Measurements from ENCODE around the gene MEIKIN. TPM values are rescaled to one million over a fixed set of nuclear protein-coding genes. Genes with fewer than 3 reads are reported as not detected.
A peak's percentile ranks its signal among the peaks of the same experiment; 100 is the strongest.

Gene MEIKIN
- total RNA-seq, 2 experiments from 2014 or later, result not detected

GRCh38 chr5:131968396-131968954 lies 23.0 kb upstream of the MEIKIN start:
- Mint-ChIP-seq H3K4me3 (no peak overlapping the region), H3K27me3 (no peaks in the 10 kb centered on the region), H3K27ac (no peak overlapping the region), H3K9me3 (ENCODE audit: low read depth) (no peaks in the 10 kb centered on the region), H3K4me1 (no peaks in the 10 kb centered on the region), H3K36me3 (ENCODE audit: low read depth) (peaks cover 14% of the 10 kb centered on the region)
- no peak for ATAC-seq
- ChIA-PET POLR2A (interaction anchor here (0.6 kb wide), 1 partner anchor 44 kb away, joined by 5 read pairs; no protein-coding TSS in a partner anchor), CTCF (interaction anchor here (0.6 to 1.0 kb wide), 2 partner anchors 96 to 170 kb away, joined by 4 read pairs; no protein-coding TSS in a partner anchor)
- intact Hi-C loops (cut with DNase I, micrococcal nuclease), result no loop called here
- no peak for DNase-seq

DNA sequence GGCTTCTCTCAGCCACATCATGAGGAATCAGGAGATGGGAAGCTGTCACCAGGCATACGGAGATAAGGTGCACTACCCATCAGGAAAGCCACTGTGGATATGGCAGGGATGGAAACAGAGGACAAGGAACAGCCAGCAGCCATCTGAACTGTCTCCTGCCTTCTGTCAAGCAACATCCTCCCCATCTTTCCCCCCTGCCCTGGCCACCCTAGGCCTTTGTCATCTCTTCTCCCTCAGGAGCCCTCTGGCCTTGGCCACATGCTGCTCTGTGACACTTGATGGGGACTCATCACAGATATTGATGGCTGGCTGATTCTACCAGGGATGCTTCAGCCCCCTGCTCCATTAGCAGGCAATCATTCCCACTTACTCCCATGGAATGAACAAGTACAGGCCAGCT lies 21.1 kb upstream of the MEIKIN start:
- ChIA-PET CTCF (no interaction called here), POLR2A (no interaction called here)
- no peak for DNase-seq
- no peaks in the 10 kb centered on the region for H3K27me3 Mint-ChIP-seq
- no peaks in the 10 kb centered on the region for H3K4me1 Mint-ChIP-seq
- peaks cover 14% of the 10 kb centered on the region for H3K36me3 Mint-ChIP-seq (ENCODE audit: low read depth)
- H3K4me3 Mint-ChIP-seq, result no peak overlapping the region
- H3K27ac Mint-ChIP-seq, result no peak overlapping the region
- intact Hi-C loops (cut with DNase I, micrococcal nuclease), result no loop called here
- no peak for ATAC-seq
- no peaks in the 10 kb centered on the region for H3K9me3 Mint-ChIP-seq (ENCODE audit: low read depth)

DNA sequence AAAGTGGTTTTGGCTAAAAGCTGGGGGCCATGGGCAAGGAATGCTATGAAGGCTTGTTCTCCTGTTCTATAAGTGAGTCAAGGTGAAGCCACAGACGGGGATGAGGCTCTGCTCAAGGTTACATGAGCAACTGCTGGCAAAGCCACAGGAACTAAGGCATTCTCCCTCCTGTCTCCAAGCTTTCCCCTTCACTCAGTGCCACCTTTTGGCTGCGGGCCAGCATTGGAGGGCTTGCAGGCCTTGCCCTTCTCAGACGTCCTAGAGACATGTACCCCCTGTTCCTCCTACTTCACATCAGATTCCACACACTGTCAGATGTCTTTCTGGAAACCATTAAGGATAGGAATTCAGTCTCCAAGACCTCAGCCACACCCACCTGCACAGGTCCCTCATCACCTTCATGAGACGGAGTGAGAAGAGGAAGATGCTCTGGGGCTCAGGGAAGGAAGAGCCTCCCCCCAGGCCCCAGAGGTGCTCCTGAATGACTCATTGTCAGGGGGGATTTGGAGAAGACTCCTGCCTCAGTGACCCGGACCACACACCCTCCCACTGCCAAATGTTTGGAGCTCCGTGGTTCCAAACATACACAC lies 20.5 kb upstream of the MEIKIN start:
- ChIA-PET POLR2A (no interaction called here), CTCF (no interaction called here)
- H3K4me3 Mint-ChIP-seq, result no peak overlapping the region
- DNase-seq (no peak), ATAC-seq (no peak)
- intact Hi-C loops (cut with DNase I, micrococcal nuclease), result no loop called here
- peaks cover 14% of the 10 kb centered on the region for H3K36me3 Mint-ChIP-seq (ENCODE audit: low read depth)
- no peak overlapping the region for H3K27ac Mint-ChIP-seq
- no peaks in the 10 kb centered on the region for H3K27me3 Mint-ChIP-seq
- H3K9me3 Mint-ChIP-seq (ENCODE audit: low read depth), result no peaks in the 10 kb centered on the region
- H3K4me1 Mint-ChIP-seq, result no peaks in the 10 kb centered on the region

- no peaks in the 10 kb centered on the region for H3K27me3 Mint-ChIP-seq
- no peaks in the 10 kb centered on the region for H3K9me3 Mint-ChIP-seq (ENCODE audit: low read depth)
- H3K4me3 Mint-ChIP-seq, result no peak overlapping the region
- H3K27ac Mint-ChIP-seq, result no peak overlapping the region
- peaks cover 3% of the 10 kb centered on the region for H3K4me1 Mint-ChIP-seq
- H3K36me3 Mint-ChIP-seq (ENCODE audit: low read depth), result peaks cover 10% of the 10 kb centered on the region
- ChIA-PET POLR2A (no interaction called here), CTCF (interaction anchor here (1.2 kb wide), 1 partner anchor 48 kb away, joined by 3 read pairs; no protein-coding TSS in a partner anchor)
- DNase-seq, result no peak
- intact Hi-C loops (cut with DNase I, micrococcal nuclease), result no loop called here
- peak; percentile 69 for ATAC-seq
Measured at GRCh38 chr5:131959906-131960305, 14.4 kb upstream of the MEIKIN start.

DNA sequence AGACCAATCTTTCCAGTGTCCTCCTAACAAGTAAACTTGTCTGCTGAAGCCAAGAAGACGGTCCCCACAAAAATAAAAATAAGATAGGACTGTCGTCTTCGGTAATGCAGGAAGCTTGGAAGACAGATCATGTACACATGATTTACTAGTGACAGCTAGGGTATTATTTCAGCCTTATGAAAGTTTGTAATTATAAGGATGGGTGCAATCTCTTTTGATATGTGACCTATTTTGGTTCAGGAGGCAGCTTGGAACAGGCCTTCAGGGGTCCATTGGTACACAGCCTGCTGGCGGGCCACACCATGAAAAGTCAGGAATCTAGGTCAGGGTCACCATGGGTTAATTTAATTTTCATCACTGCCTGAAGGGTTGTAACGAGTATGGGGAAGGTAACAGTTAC lies 13.7 kb upstream of the MEIKIN start:
- ChIA-PET POLR2A (no interaction called here), CTCF (no interaction called here)
- ATAC-seq (no peak), DNase-seq (no peak)
- H3K27ac Mint-ChIP-seq, result no peak overlapping the region
- no peaks in the 10 kb centered on the region for H3K9me3 Mint-ChIP-seq (ENCODE audit: low read depth)
- H3K36me3 Mint-ChIP-seq (ENCODE audit: low read depth), result peaks cover 17% of the 10 kb centered on the region
- no peak overlapping the region for H3K4me3 Mint-ChIP-seq
- intact Hi-C loops (cut with DNase I, micrococcal nuclease), result no loop called here
- H3K27me3 Mint-ChIP-seq, result no peaks in the 10 kb centered on the region
- peaks cover 4% of the 10 kb centered on the region for H3K4me1 Mint-ChIP-seq

DNA sequence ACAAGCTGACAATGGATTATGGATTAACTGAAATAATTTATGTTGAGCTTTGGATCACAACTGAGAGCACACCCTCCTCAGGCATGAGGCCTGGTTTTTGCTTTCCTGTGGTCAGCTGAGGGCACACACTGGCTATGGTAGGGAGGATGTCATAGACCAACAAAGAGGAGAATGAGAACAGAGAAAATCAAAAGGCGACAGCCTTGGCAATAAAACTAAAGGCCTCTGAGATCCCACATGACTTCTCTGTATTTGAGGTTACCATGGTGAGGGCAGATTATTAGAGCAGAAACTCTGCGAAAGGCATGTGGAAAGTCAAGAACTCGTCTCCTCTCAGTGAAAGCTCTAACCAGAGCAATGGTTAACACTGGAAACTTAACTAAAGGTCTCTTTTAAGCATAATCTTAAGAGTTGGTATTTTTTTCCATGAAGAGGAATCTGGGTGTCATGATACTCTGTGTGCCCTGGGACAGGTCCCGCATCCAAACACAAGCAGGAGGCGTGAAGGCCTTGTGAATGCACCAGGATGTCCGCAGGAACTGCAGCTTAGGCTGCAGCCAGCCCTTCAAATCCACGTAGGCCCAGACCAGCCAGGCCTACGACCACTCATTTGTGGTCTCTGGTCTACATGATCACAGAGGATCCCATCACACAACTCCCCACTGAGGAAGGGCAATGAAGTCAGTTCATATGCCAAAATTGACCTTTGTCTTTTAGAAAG lies 12.4 kb upstream of the MEIKIN start:
- no peaks in the 10 kb centered on the region for H3K9me3 Mint-ChIP-seq (ENCODE audit: low read depth)
- no peak for ATAC-seq
- ChIA-PET CTCF (no interaction called here), POLR2A (no interaction called here)
- peaks cover 6% of the 10 kb centered on the region for H3K4me1 Mint-ChIP-seq
- H3K4me3 Mint-ChIP-seq, result no peak overlapping the region
- no peak overlapping the region for H3K27ac Mint-ChIP-seq
- intact Hi-C loops (cut with DNase I, micrococcal nuclease), result no loop called here
- no peaks in the 10 kb centered on the region for H3K27me3 Mint-ChIP-seq
- no peak for DNase-seq
- H3K36me3 Mint-ChIP-seq (ENCODE audit: low read depth), result peaks cover 17% of the 10 kb centered on the region

DNA sequence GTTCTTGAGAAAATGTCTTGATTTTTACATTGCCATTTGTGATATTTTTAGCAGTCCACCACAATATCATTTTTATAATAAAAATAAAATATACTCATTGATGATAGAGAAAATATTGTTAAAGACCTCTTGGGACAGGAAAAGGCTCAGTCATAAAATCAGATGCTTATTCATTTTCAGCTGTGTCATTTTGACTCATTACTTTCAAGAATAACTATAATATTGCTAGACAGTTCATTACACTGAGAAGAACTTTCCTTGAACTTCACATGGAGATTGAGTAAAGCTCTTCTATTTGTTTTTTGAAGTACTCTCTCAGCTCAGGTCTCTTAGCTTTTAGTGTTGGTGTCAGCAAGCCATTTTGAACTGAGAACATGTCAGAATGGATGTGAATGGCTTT lies 8.5 kb upstream of the MEIKIN start:
- ChIA-PET POLR2A (no interaction called here), CTCF (interaction anchor here (0.9 to 1.9 kb wide), 2 partner anchors 10 to 56 kb away, joined by 3 to 4 read pairs; no protein-coding TSS in a partner anchor)
- H3K4me3 Mint-ChIP-seq, result no peak overlapping the region
- H3K36me3 Mint-ChIP-seq (ENCODE audit: low read depth), result peaks cover 12% of the 10 kb centered on the region
- peak; percentile 73 for ATAC-seq
- no peak overlapping the region for H3K27ac Mint-ChIP-seq
- H3K27me3 Mint-ChIP-seq, result no peaks in the 10 kb centered on the region
- no peaks in the 10 kb centered on the region for H3K9me3 Mint-ChIP-seq (ENCODE audit: low read depth)
- peaks cover 6% of the 10 kb centered on the region for H3K4me1 Mint-ChIP-seq
- DNase-seq, result no peak
- intact Hi-C loops (cut with DNase I, micrococcal nuclease), result no loop called here

DNA sequence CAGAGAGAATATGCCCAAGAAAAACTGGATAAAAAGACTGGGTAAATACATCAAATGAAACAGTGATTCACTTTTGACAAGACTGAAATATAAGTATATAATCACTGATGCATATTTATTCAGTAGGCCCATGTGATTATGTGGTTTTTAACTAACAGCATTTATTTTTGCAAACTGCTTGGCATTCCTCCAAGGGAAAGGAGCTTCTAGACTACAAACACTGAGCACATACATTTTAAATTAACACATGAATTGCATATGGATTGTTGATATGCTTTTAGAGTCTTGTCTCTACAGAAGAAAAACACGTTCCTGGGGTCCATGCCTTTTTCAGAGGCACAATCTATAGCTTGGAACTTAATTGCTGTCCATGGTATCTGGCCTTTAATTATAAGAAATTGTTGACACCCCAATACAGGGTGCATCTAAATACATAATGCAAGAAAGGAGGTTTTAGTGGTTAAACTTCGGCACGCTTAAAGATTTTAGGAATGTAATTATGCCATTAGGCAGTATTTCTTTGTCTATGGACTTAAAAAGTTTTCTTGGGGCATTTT lies 6.9 kb upstream of the MEIKIN start:
- DNase-seq, result no peak
- Mint-ChIP-seq H3K27me3 (no peaks in the 10 kb centered on the region), H3K9me3 (ENCODE audit: low read depth) (no peaks in the 10 kb centered on the region), H3K4me3 (no peak overlapping the region), H3K36me3 (ENCODE audit: low read depth) (peaks cover 12% of the 10 kb centered on the region), H3K27ac (no peak overlapping the region), H3K4me1 (peaks cover 3% of the 10 kb centered on the region)
- no peak for ATAC-seq
- ChIA-PET POLR2A (no interaction called here), CTCF (no interaction called here)
- intact Hi-C loops (cut with DNase I, micrococcal nuclease), result no loop called here

DNA sequence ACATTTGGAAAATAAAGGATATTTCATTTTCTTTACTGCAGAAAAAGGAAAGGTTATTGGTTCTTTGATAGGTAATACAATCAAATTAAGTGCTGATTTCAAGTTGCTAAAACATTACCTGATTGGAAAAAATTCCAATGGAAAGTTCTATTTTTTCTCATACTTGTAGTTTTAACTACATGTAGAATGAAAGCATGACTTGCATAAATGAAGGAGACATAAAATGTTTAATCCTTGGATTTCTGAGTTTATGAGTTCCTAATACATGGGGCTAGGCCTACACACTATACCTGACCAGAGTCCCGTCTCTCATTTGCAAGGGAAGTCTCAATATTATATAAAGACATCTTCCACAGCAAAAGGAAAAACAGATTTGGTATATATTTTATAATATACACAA lies 5.2 kb upstream of the MEIKIN start:
- POLR2A ChIA-PET, result no interaction called here
- Mint-ChIP-seq H3K4me3 (no peak overlapping the region), H3K4me1 (peaks cover 3% of the 10 kb centered on the region), H3K27me3 (no peaks in the 10 kb centered on the region), H3K36me3 (ENCODE audit: low read depth) (peaks cover 12% of the 10 kb centered on the region), H3K9me3 (ENCODE audit: low read depth) (no peaks in the 10 kb centered on the region), H3K27ac (no peak overlapping the region)
- ATAC-seq (no peak), DNase-seq (no peak)
- CTCF ChIA-PET, result no interaction called here
- intact Hi-C loops (cut with DNase I, micrococcal nuclease), result no loop called here

GRCh38 chr5:131947445-131947844 lies 2.0 kb upstream of the MEIKIN start:
- ChIA-PET POLR2A (no interaction called here), CTCF (interaction anchor here (1.6 kb wide), 1 partner anchor 89 kb away, joined by 4 read pairs; no protein-coding TSS in a partner anchor)
- no peaks in the 10 kb centered on the region for H3K36me3 Mint-ChIP-seq (ENCODE audit: low read depth)
- H3K4me1 Mint-ChIP-seq, result no peaks in the 10 kb centered on the region
- H3K9me3 Mint-ChIP-seq (ENCODE audit: low read depth), result no peaks in the 10 kb centered on the region
- no peak for ATAC-seq
- intact Hi-C loops (cut with DNase I, micrococcal nuclease), result no loop called here
- no peak overlapping the region for H3K27ac Mint-ChIP-seq
- no peak for DNase-seq
- no peak overlapping the region for H3K4me3 Mint-ChIP-seq
- H3K27me3 Mint-ChIP-seq, result no peaks in the 10 kb centered on the region

DNA sequence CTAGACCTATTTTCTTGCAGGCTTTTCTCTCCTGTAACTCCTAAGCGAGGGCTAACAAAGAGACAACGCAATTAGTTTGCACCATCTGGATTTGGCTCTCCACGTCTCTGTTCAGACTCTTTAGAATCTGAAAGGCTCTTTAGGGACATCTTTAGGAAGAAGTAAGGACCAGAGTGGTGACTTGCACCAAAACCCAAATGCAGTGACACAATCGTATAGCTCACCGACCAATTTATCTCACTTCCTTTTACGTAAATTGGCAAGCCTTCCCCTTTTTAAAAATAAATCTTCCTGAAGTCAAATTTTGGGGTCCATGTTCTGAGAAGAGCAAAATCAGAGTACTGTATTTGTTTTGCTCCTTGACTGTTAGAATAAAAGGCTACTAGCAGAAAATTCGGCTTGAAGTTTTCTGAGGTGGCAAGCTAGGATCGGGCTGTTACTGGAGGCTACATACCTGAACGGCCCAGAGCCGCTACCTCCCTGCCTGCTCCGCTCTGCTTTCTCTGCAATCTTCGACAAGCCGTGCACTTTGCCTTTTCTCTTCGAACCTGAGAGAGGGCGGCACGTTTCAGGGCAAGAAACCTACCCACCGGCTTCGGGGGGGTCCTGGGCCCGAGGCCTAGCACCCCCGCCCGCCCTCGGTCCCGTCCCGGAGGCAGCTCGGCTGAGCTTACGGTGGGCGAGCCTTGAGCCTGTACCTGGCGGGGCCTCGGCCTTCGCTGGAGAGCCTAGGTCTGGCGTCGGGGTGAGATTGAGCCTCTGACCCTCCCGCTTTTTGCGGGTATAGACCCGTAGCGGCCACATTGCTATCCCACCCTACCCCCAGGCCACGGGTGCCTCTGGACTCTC lies 537 bp downstream of the MEIKIN start:
- H3K4me1 Mint-ChIP-seq, result no peaks in the 10 kb centered on the region
- H3K4me3 Mint-ChIP-seq, result no peak overlapping the region
- no peak for DNase-seq
- no peak for ATAC-seq
- no peaks in the 10 kb centered on the region for H3K27me3 Mint-ChIP-seq
- ChIA-PET CTCF (no interaction called here), POLR2A (no interaction called here)
- H3K36me3 Mint-ChIP-seq (ENCODE audit: low read depth), result no peaks in the 10 kb centered on the region
- no peak overlapping the region for H3K27ac Mint-ChIP-seq
- intact Hi-C loops (cut with DNase I, micrococcal nuclease), result no loop called here
- H3K9me3 Mint-ChIP-seq (ENCODE audit: low read depth), result no peaks in the 10 kb centered on the region

Data from activated CD4-positive, alpha-beta T cell treated with anti-CD3 and anti-CD28 coated beads for 36 hours (primary cell).